Kidney epithelial cell (primary cell): ENCODE data around the gene SRSF11. TPM values are rescaled to one million over a fixed set of nuclear protein-coding genes. Genes with fewer than 3 reads are reported as not detected.
A peak's percentile ranks its signal among the peaks of the same experiment; 100 is the strongest.
"Not testable (repeated sequence)": the region's sequence is repeated elsewhere in the genome, so short reads cannot be mapped to it uniquely, and the experiment has no call there.

Experiments
- DNase-seq: peaks from one replicate; pipeline ENCODE4 v3.0.0-alpha.2; 2010; ENCODE audit warnings: low read depth
- H3K27me3 ChIP-seq: 2 replicates; pipeline ENCODE4 v1.6.0; 2011; ENCODE audit warnings: low read length; ENCODE audit not compliant: control insufficient read depth, insufficient read depth
- H3K36me3 ChIP-seq: 2 replicates; pipeline ENCODE4 v1.5.1; 2011; ENCODE audit warnings: low read length; ENCODE audit not compliant: control insufficient read depth, insufficient read depth
- H3K4me3 ChIP-seq: 2 replicates; pipeline ENCODE4 v1.5.1; 2011; ENCODE audit warnings: low read depth, mild to moderate bottlenecking, control low read depth, low read length
- total RNA-seq: library from RNA; depleted of rRNA; stranded (reverse); fragments of >200 nt; gene quantifications from 2 replicates; pipeline ENCODE4 v1.2.3, GENCODE V29; 2015
- TF ChIP-seq, protein P1 (sequence below): IDR thresholded peaks from 2 replicates; pipeline ENCODE4 v1.5.1; 2011; ENCODE audit warnings: mild to moderate bottlenecking, moderate library complexity, low read length, control low read depth, inconsistent platforms; ENCODE audit not compliant: insufficient read depth, poor library complexity, severe bottlenecking

SRSF11 gene, protein sequence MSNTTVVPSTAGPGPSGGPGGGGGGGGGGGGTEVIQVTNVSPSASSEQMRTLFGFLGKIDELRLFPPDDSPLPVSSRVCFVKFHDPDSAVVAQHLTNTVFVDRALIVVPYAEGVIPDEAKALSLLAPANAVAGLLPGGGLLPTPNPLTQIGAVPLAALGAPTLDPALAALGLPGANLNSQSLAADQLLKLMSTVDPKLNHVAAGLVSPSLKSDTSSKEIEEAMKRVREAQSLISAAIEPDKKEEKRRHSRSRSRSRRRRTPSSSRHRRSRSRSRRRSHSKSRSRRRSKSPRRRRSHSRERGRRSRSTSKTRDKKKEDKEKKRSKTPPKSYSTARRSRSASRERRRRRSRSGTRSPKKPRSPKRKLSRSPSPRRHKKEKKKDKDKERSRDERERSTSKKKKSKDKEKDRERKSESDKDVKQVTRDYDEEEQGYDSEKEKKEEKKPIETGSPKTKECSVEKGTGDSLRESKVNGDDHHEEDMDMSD
- 78.8 and 81.9 TPM in 2 replicates for total RNA-seq

DNA sequence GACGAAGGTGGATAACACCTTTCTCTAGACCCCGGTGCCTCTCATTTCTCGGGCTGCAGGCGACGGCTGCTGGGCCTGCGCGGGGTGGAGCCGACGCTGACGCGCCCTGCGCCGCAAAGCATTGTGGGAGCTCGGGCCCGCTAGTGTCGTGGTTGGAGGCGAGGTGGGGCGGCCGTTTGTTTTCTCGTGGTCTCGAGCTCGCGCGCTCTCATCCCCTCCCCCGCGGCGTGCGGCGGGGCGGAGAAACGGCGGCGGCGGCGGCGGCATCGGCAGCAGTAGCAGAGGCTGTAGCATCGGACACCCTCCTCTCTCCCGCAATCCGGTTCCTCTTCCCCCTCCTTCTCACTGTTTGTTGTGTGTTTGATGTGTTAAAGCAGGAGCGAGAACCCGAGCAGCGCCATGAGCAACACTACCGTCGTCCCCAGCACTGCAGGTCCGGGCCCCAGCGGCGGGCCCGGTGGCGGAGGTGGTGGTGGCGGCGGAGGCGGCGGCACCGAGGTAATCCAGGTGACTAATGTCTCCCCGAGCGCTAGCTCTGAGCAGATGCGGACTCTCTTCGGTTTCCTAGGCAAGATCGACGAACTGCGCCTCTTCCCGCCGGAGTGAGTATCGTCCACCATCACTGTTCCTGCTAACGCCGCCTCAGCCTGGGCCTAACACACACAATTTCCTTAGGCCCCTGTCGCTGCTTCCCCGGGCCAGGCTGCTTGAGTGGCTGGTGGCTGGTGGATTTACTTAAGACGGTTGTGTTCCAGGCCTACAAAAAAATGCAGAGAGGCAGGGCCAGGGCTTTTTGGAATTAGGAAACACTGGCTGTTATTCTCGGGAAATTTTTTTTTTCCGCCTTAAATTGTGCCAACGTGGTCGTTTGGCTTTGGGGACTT is at the start of gene SRSF11:
SRSF11 (plus strand) TSS at position 143 of the 884 bp plus-strand sequence; CDS start at position 400, 257 bp downstream.
- no peaks in the 10 kb centered on the region for H3K27me3 ChIP-seq
- peak; percentile 54 for DNase-seq
- TF ChIP-seq, protein P1, sequence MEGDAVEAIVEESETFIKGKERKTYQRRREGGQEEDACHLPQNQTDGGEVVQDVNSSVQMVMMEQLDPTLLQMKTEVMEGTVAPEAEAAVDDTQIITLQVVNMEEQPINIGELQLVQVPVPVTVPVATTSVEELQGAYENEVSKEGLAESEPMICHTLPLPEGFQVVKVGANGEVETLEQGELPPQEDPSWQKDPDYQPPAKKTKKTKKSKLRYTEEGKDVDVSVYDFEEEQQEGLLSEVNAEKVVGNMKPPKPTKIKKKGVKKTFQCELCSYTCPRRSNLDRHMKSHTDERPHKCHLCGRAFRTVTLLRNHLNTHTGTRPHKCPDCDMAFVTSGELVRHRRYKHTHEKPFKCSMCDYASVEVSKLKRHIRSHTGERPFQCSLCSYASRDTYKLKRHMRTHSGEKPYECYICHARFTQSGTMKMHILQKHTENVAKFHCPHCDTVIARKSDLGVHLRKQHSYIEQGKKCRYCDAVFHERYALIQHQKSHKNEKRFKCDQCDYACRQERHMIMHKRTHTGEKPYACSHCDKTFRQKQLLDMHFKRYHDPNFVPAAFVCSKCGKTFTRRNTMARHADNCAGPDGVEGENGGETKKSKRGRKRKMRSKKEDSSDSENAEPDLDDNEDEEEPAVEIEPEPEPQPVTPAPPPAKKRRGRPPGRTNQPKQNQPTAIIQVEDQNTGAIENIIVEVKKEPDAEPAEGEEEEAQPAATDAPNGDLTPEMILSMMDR = peak; percentile 1
- no peaks in the 10 kb centered on the region for H3K36me3 ChIP-seq
- peak within 1 kb of the TSS; percentile 96 for H3K4me3 ChIP-seq

DNA sequence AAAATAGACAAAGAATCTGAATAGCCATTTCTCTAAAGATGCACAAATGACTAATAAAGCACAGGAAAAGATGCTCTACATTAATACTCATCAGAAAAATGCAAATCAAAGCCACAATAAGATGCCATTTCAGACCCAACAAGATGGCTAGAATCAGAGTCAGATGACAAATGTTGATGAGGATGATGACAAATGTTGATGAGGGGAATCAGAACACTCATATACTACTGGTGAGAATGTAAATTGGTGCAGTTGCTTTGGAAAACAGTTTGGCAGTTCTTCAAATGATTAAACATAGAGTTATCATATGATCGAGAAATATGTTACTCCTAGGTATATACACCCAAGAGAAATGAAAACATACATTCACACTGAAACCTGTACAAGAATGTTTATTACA is 49.7 kb upstream of the SRSF11 start:
- no peak for DNase-seq
- Histone ChIP-seq H3K27me3 (no peaks in the 10 kb centered on the region), H3K4me3 (no peak overlapping the region), H3K36me3 (no peaks in the 10 kb centered on the region)
- TF ChIP-seq, protein P1 = no peak

DNA sequence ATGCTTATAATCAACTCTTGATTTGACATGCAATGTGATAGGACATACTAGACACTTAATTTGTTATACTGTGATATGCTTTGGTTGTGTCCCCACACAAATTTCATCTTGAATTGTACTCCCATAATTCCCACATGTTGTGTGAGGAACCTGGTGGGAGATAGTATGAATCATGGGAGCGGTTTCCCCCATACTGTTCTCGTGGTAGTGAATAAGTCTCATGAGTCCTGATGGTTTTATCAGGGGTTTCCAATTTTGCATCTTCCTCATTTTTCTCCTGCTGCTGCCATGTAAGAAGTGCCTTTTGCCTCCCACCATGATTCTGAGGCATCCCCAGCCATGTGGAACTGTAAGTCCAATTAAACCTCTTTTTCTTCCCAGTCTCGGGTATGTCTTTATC is 36.0 kb upstream of the SRSF11 start:
- not testable (repeated sequence) for H3K4me3 ChIP-seq, H3K27me3 ChIP-seq, DNase-seq, H3K36me3 ChIP-seq

DNA sequence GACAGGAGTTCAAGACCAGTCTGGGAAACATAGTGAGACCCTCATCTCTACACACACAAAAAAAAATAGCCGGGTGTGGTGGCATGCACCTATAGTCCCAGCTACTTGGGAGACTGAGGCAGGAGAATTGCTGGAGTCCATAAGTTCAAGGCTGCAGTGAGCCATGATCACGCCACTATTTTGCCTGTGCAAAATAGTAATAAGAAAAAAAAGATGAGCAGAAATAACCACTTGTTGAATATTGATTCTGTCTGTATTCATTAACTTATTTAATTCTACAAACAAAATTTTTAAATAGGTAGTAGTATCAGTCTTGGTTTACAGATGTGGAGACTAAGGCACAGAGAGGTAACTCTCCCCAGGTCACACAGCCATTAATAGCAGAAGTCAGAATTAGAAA is 32.7 kb upstream of the SRSF11 start:
- Histone ChIP-seq H3K36me3 (no peaks in the 10 kb centered on the region), H3K4me3 (no peak overlapping the region), H3K27me3 (no peaks in the 10 kb centered on the region)
- no peak for DNase-seq
- TF ChIP-seq, protein P1 = no peak

DNA sequence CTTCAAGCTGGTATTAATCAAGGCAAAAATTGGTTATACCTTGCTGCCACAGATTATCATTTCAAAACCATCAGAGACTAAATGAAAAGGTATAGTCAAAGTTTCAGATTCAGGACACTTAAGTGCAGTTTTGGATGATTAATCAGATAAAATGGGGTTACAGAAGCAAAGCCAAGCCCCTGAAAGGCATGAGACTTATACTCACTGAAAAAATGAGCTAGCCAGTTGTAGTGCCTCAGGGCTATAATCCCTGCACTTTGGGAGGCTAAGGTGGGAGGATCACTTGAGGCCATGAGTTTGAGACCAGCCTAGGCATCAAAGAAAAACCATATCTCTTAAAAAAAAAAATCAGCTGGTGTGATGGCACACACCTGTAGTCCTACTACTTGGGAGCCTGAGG is 31.0 kb upstream of the SRSF11 start:
- TF ChIP-seq, protein P1 = no peak

DNA sequence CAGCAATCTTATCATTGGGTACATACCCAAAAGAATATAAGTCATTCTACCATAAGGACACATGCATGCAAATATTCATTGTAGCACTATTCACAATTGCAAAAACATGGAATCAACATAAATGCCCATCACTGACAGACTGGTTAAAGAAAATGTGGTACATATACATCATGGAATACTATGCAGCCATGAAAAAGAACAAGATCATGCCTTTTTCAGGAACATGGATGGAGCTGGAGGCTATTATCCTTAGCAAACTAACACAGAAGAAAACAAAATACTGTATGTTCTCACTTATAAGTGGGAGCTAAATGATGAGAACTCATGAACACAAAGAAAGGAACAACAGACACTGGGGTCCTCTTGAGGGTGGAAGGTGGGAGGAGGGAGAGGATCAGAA is 28.7 kb upstream of the SRSF11 start:
- not testable (repeated sequence) for DNase-seq, H3K36me3 ChIP-seq, H3K27me3 ChIP-seq

More for the DNA sequence above, 31.0 kb upstream of the SRSF11 start:
- DNase-seq = no peak
- Histone ChIP-seq H3K4me3 (no peak overlapping the region), H3K36me3 (no peaks in the 10 kb centered on the region), H3K27me3 (no peaks in the 10 kb centered on the region)

More for the DNA sequence above, 28.7 kb upstream of the SRSF11 start:
- H3K4me3 ChIP-seq = not testable (repeated sequence)
